T-helper 1 cell (primary cell): Measurements from ENCODE around the gene ERP29.
"Not testable (repeated sequence)": the region's sequence is repeated elsewhere in the genome, so short reads cannot be mapped to it uniquely, and the experiment has no call there.

ENCODE experiments used
- DNase-seq, 5 donors: peaks; one replicate each; pipeline ENCODE4 v3.0.0-alpha.2; 2012 to 2020
- total RNA-seq, 4 donors: gene quantifications; one replicate each; lab custom pipeline; 2026; lab: John Stamatoyannopoulos, UW

ERP29 gene
- 93.7 to 136 (median 129) reads per million in 4 donors for total RNA-seq

- DNase-seq, result peak; percentile 99 to 100 (median 100)
Measured at GRCh38 chr12:112012775-112013600, at the start of gene ERP29, which contains the start of gene TMEM116. TSS of gene ERP29 (plus strand) at chr12:112013426. CDS start at chr12:112013466, 40 bp downstream. TSS of gene TMEM116 (minus strand) at chr12:112013165. CDS start at chr12:112005270, 7,895 bp downstream.

GRCh38 chr12:111964935-111965334 lies 48.3 kb upstream of the ERP29 start:
- no peak for DNase-seq

GRCh38 chr12:111971800-111972199 lies 41.4 kb upstream of the ERP29 start:
- DNase-seq, result no peak

- DNase-seq, result no peak
Measured at GRCh38 chr12:111975161-111975931, 37.9 kb upstream of the ERP29 start.

GRCh38 chr12:111976291-111976690 lies 36.9 kb upstream of the ERP29 start:
- DNase-seq, result no peak

GRCh38 chr12:111976860-111977259 lies 36.4 kb upstream of the ERP29 start:
- DNase-seq, result no peak

GRCh38 chr12:111978545-111978944 lies 34.7 kb upstream of the ERP29 start:
- no peak for DNase-seq

GRCh38 chr12:111980598-111980997 lies 32.6 kb upstream of the ERP29 start:
- DNase-seq, result no peak

- no peak for DNase-seq
Measured at GRCh38 chr12:111981987-111982386, 31.2 kb upstream of the ERP29 start.

- no peak for DNase-seq
Measured at GRCh38 chr12:111984820-111985219, 28.4 kb upstream of the ERP29 start.

- DNase-seq, result no peak
Measured at GRCh38 chr12:111991535-111991934, 21.7 kb upstream of the ERP29 start.

- peak in 1 of 5 donors; percentile 33 for DNase-seq
Measured at GRCh38 chr12:111991946-111992345, 21.3 kb upstream of the ERP29 start.

- DNase-seq, result peak in 1 of 5 donors; percentile 24
Measured at GRCh38 chr12:111992464-111992863, 20.8 kb upstream of the ERP29 start.

- peak in 2 of 5 donors; percentile 32 to 77 for DNase-seq
Measured at GRCh38 chr12:111993292-111994150, 19.7 kb upstream of the ERP29 start.

- DNase-seq, result peak in 1 of 5 donors; percentile 86
Measured at GRCh38 chr12:111994211-111995111, 18.8 kb upstream of the ERP29 start.

- DNase-seq, result no peak
Measured at GRCh38 chr12:111995782-111996480, 17.3 kb upstream of the ERP29 start.

GRCh38 chr12:111997300-111997699 lies 15.9 kb upstream of the ERP29 start:
- no peak for DNase-seq

- no peak for DNase-seq
Measured at GRCh38 chr12:111998015-111998414, 15.2 kb upstream of the ERP29 start.

- DNase-seq, result not testable (repeated sequence)
Measured at GRCh38 chr12:111999129-111999528, 14.1 kb upstream of the ERP29 start.

GRCh38 chr12:112000820-112001219 lies 12.4 kb upstream of the ERP29 start:
- DNase-seq, result no peak

- DNase-seq, result no peak
Measured at GRCh38 chr12:112001576-112001975, 11.7 kb upstream of the ERP29 start.
